ENCODE results near the gene CYTH3.
"Not testable (repeated sequence)": the region's sequence is repeated elsewhere in the genome, so short reads cannot be mapped to it uniquely, and the experiment has no call there.

CYTH3 gene, protein sequence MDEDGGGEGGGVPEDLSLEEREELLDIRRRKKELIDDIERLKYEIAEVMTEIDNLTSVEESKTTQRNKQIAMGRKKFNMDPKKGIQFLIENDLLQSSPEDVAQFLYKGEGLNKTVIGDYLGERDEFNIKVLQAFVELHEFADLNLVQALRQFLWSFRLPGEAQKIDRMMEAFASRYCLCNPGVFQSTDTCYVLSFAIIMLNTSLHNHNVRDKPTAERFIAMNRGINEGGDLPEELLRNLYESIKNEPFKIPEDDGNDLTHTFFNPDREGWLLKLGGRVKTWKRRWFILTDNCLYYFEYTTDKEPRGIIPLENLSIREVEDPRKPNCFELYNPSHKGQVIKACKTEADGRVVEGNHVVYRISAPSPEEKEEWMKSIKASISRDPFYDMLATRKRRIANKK

DNA sequence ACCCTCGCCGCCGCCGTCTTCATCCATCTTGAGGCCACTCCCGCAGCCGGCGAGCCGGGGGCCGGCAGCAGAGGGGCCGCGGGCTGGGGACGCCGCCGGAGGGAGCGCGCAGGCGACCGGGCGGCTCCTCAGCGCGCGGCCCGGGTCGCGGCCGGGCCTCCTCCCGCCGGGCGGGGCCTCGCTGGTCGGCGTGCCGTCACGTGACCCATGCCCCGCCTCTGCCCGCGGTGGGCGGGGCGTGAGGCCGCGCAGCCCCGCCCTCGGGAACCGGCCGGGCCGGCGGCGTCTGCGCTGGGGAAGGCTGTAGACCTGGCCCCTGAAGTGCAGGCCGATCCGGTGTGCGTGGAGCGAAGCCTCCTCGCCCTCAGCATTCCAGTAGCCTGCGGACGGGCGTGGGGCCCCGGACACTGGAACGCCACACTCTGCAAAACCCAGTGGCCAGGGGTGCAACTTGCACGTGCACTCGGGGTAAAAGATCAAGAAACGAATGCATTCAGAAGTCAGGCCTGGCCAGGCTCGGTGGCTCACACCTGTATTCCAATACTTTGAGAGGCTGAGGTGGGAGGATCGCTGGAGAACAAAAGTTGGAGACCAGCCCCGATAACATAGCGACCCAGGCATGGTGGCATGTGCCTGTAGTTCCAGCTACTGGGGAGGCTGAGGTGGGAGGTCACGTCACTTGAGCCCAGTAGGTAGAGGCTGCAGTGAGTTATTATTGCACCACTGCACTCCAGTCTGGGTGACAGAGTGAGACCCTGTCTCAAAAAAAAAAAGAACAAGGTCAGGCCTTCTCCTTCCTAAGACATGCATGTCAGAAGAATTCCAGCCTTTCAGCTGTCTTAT is at the start of gene CYTH3:
CYTH3 (minus strand) TSS at position 144 of the 843 bp plus-strand sequence; CDS start at position 27, 117 bp downstream.
- DNase-seq = peak; percentile 86

DNA sequence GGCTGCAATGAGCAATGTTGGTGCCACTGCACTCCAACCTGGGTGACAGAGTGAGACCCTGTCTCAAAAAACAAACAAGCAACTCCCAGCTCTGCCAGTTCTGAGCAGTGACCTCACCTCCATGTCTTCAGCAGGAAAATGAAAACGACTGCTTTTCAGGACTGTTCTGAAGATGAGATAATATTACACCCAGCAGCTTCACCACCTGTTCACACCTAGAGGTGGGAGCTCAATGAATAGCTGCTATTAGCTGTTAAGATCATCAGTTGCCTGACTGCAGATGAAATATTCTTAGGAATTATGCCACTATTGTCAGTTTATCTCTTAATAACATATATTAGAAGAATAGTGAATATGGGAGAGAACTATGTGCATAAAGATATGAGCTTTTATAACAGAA is 48.4 kb upstream of the CYTH3 start:
- DNase-seq = no peak

DNA sequence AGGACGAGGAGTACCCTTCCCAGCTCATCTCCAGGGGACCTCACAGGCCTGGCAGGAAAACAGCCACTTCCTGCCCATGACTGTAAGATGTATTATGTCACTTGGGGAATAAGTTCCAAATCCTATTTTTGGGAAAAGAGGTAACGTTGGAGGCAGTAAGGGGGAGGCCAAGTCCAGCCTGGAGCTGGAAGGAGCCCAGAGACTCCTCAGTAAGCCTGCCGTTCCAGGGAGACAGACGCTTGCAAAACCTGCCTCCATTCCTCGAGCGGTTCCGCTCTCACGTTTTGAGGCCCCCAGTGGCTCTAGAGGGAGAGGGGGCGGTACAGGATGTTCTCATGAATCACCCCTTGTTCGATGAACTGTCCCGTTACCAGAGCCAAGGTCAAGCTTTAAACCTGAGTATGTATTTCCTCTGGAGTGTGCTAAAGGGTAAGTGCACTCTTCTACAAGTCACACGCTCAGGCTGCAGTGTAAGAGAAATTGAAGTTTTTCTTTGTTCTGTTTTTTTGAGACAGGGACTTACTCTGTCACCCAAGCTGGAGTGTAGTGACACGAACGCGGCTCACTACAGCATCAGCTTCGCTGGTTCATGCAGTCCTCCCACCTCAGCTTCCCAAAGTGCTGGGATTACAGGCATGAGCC is 45.5 kb upstream of the CYTH3 start:
- no peak for DNase-seq

DNA sequence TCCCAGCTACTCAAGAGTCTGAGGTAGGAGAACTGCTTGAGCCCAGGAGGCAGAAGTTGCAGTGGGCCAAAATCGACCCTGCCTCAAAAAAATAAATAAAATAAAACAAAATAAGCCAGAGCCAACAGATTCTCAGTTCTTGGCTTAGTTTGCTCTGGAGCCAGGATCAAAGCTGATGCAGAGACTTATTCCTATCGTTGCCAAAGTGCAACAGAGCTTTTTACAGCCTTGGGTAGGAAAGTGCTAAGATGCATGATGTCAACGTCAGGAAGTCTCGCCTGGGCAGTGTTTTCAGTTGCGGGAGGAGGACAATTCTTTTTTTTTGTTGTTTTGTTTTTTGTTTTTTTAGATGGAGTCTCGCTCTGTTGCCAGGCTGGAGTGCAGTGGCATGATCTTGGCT is 43.8 kb upstream of the CYTH3 start:
- DNase-seq = no peak

DNA sequence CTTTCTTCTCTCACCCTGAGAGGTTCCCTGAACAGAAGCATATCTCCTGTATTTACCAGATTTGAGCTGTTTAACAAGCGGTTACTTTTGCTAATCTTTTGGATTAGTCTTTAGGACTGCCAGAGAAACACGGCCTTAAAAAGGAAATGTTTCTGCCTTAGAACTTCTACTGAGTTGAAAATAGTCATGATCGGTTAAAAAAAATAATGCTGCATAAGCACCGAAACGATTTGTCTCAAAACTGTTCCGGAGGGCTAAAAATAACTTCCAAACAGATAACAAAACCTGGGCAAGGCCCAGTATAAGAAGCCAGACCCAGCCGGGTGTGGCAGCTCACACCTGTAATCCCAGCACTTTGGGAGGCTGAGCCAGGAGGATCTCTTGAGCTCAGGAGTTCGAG is 43.3 kb upstream of the CYTH3 start:
- DNase-seq = no peak

DNA sequence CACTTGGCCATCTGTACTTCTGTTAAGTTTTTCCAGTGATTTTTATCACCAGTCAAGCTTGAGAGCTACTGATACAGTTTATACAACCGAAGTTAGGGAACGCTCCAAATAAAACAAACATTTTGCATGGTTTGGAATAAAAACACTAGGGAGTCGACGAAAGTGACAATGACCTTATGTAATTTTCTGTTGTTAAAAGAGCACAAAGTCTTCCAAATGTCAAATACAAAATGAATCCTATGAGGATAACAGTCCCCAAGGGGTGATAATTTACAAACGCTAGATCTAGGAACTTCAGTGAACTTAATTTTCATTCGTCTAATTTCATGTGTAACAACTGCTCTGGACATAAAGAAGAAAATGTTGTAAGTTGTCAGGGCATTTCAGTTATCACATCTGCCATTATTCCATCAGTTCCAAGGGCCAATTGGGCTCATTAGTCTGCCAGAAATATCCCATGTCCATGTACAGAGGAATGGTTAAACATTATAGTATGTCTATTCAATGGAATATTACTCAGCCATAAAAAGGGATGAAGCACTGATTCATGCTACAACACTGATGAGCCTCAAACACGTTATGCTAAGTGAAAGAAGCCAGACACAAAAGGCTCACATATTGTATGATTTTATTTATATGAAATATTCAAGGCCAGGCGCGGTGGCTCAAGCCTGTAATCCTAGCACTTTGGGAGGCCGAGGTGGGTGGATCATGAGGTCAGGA is 38.0 kb upstream of the CYTH3 start:
- no peak for DNase-seq

DNA sequence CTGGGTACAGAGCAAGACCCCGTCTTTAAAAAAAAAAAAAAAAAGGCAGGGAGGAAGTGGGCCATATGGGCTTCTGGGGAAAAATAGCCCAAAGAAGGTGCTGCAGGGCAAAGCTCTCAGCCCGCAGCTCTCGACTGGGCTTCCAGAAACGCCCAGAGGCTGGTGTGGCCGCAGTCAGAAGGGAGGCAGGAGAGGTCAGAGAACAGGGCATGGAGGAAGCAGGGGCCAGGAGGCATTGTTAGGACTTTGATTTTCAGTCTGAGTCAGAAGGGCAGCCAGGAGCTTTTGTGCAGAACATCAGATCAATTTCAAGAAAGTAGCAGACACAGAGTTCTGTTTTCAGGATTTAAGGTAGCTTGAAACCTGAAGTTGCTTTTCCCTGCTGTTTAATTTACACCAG is 35.3 kb upstream of the CYTH3 start:
- no peak for DNase-seq

DNA sequence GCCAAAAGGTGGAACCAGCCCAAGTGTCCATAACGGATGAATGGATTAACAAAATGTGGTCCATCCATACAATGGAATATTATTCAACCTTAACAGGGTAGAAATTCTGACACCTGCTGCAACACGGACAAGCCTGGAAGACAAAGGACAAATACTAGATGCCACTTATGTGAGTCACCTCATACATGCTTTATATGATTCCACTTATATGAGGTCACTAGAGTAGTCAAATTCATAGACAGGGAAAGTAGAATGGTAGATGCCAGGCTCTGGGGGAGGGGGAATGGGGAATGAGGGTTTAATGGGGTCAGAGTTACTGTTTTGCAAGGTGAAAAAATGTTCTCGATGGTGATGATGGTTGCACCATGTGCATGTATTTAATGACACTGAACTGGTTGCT is 34.0 kb upstream of the CYTH3 start:
- peak; percentile 93 for DNase-seq

DNA sequence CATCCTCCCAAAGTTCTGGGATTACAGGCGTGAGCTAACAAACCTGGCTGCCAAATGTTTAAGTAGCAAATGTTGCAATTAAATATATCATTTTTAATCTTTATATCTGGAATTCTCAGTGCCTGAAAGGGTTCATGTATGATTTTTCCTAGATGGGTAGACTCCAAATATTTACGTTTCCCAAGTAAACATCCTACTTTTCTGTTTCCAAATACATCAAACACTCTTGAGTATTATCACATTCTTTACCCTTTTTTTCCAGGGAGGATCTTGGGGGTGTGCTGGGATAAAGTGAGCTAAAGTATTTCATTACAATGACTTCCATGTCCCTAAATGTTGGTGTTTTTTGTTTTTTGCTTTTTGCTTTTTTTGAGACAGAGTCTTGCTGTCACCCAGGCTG is 32.9 kb upstream of the CYTH3 start:
- DNase-seq = no peak

DNA sequence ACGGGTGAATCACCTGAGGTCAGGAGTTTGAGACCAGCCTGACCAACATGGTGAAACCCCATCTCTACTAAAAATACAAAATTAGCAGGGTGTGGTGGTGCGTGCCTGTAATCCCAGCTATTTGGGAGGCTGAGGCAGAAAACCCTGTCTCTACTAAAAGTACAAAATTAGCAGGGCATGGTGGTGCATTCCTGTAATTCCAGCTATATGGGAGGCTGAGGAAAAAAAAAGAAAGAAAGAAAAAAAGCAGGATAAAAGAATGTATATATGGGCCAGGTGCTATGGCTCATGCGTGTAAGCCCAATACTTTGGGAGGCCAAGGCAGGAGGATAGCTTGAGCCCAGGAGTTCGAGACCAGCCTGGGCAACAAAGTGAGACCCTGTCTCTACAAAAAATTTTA is 29.0 kb upstream of the CYTH3 start:
- DNase-seq = not testable (repeated sequence)

DNA sequence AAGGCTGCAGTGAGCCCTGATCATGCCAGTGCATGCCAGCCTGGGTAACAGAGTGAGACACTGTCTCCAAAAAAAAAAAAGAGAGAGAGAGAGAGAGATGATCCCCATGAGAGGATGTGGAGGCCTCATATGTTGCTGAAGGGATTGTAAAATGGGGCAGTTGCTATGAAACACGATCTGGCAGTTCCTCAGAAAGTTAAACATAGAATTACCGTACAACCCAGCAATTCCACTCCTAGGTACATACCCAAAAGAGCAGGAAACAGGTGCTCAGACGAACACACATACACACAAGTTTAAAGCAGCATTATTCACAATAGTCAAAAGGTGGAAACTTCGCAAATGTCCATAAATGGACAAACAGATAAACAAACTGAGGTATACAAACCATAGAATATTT is 27.4 kb upstream of the CYTH3 start:
- no peak for DNase-seq

DNA sequence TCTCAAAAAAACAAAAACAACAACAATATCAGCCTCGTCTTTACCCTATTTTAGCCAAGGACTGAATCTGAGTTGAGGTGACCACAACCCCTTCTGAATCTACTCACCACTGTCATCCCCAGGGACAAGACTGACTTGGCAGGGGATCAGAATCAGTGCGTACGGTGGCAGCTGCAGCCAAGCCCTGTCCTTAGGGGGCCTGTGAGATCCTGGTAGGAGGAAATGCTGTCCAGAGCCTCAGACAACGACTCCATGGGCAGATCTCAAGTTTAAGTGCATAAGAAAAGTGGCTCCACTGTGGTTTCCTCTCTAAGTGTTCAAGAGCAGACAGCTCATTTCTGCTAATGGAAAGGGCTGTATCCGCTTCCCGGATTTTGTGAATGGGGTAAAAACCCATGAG is 22.4 kb upstream of the CYTH3 start:
- no peak for DNase-seq

DNA sequence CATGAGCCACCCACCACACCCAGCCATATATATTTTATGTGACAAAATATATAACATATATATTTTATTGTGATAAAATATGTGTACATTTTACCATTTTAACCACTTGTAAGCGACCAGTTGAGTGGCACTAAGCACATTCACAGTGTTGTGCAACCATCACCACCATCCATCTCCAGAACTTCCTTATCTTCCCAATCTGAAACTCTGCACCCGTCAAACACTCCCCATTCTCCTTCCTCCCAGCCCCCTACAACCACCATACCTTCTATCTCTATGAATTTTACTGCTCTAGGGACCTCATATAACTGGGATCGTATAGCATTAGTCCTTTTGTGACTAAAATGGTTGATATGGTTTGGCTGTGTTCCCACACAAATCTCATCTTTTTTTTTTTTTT is 20.8 kb upstream of the CYTH3 start:
- DNase-seq = no peak

DNA sequence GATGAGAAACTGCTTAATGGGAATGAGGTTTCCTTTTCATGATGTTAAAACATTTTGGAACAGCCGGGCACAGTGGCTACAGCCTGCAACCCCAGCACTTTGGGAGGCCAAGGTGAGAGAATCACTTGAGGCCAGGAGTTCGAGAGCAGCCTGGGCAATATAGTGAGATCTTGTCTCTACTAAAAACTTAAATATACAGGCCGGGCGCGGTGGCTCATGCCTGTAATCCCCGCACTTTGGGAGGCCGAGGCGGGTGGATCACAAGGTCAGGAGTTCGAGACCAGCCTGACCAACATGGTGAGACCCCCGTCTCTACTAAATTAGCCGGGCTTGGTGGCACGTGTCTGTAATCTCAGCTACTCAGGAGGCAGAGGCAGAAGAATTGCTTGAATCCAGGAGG is 19.5 kb upstream of the CYTH3 start:
- DNase-seq = not testable (repeated sequence)

DNA sequence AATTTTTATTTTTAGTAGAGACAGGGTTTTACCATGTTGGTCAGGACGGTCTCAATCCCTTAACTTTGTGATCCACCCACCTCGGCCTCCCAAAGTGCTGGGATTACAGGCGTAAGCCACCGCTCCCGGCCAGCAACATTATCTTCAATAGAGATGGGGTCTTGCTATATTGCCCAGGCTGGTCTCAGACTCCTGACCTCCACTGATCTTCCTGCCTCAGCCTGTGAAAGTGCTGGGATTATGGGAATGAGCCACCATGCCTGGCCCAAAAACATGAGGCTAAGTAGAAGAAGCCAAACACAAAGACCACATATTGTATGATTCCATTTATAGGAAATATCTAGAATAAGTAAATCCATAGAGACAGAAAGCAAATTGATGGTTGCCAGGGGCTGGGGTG is 19.1 kb upstream of the CYTH3 start:
- DNase-seq = no peak

DNA sequence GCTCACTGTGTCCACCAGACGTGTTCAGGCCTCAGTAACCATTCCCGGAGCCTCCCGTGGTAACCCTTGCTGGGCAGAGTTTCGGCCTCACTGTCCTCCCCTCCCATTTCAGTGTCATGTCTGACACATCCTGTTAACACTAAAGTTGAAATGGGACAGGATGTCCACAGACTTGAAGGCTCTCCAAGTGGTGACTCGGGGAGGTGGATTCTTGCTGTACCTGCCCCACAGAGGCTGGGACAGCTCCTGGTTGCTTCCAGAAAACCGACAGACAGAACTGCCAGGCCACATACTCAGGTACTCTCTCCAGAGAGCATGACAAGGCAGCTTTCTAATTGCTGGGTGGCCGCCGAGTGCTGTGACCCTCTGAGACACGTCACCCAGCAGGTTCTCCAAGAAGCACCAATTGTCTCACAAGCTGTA is 17.9 kb upstream of the CYTH3 start:
- DNase-seq = no peak

DNA sequence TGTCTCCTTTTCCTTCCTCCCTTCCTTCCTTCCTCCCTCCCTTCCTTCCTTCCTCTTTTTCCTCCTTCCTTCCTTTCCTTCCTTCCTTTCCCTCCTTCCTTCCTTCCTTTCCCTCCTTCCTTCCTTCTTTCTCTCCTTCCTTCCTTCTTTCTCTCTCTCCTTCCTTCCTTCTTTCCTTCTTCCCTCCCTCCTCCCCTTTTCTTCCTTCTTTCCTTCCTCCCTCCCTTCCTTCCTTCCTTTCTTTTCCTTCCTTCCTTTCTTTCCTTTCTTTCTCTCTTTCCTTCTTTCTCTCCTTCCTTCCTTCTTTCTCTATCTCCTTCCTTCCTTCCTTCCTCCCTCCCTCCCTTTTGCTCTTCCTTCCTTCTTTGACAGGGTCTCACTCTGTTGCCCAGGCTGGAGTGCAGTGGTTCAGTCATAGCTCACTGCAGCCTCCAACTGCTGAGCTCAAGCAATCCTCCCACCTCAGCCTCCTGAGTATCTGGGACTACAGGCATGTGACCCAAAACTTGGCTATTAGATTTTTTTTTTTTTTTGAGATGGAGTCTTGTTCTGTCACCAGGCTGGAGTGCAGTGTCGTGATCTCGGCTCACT is 15.9 kb upstream of the CYTH3 start:
- DNase-seq = no peak

DNA sequence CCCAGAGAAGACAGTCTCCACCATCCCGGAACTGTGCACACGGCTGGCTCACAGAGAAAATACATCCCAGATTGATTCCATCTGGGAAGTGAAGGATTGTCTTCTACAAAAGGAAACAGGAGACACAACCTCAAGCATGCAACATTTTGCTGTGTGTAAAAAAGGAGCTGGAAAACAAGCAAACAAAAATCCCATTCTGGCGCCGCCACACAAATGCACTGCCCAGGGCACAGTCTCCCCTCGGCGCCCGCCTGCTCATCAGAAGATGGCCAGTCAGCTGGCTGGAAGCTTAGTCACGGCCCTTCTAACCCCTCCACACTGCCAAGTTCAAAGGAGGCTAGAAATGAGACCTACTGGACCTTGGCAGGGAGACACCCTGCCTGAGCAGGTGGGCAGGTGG is 14.1 kb upstream of the CYTH3 start:
- no peak for DNase-seq

DNA sequence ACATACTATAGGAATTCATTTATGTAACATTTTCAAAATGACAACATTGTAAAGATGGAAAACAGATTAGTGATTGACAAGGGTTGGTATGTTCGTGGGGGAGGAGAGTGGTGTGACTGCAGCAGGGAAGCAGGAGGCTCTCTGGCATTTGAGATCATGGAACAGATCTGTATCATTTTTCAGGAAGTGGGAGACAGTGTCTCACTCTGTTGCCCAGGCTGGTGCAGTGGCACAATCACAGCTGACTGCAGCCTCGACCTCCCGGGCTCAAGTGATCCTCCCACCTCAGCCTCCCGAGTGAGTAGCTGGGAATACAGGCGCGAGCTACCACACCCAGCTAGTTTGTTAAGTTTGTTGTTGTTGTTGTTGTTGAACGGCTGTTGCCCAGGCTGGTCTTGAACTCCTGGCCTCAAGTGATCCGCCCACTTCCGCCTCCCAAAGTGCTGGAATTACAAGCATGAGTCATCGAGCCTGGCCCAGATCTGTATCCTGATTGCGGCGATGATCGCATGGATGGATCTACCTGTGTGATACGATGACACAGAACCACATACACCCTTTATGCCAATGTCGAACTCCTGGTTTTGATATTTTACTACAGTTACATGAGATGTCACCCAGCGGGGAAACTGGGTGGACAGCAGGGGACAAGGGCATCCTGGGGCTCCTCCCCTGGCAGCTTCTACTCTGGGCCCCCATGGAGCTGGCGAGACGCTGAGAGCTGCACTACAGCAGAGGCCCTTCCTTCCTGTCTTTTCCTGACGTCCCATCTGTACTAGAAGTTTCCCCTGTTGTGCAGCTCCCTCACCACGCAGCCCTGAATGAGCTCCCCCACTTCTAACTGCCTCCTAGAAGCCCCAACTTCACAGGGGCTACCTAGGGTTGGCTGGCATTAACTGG is 12.3 kb upstream of the CYTH3 start:
- no peak for DNase-seq

DNA sequence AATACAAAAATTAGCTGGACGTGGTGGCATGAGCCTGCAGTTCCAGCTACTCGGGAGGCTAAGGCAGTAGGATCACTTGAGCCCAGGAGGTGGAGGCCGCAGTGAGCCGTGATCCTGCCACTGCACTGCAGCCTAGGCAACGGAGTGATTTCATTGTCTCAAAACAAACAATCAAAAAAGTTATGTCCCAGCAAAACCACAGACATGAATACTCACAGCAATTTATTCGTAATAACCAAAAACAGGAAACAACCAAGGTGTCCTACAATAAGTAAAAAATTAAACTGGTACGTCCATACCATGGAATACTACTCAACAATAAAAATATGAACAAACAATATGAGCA is 11.6 kb upstream of the CYTH3 start:
- no peak for DNase-seq

DNA sequence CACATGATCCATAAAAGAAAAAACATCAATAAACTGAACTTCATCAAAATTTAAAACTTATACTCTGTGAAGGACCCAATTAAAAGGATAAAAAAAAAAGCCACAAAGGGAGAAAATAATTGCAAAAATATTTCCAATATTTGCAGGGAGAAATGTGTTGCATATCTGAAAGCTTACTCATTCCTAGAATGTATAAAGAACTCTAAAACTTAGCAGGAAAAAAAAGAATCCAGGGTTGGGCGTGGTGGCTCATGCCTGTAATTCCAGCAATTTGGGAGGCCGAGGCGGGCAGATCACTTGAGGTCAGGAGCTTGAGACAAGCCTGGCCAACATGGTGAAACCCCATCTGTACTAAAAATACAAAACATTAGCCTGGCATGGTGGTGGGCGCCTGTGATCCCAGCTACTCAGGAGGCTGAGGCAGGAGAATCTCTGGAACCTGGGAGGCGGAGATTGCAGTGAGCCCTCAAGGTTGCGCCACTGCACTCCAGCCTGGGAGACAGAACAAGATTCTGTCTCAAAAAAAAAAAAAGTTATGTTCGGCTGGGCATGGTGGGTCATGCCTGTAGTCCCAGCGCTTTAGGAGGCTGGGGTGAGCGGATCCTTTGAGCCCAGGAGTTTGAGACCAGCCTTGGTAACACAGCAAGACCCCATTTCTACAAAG is 11.1 kb upstream of the CYTH3 start:
- DNase-seq = peak; percentile 90

Measured in NCI-H226 (cell line).